Lung (tissue), 12 donors: ENCODE measurements around the gene IGSF21. TPM values are rescaled to one million over a fixed set of nuclear protein-coding genes. Genes with fewer than 3 reads are reported as not detected.

Source experiments
- ATAC-seq: fragments of 200-7000 bp; cut with Tn5 transposase; one replicate; pipeline ENCODE4 v1.9.1; 2020; ENCODE audit warnings: moderate number of reproducible peaks; ENCODE audit not compliant: insufficient read depth, low FRiP score
- DNase-seq, 3 donors: peaks; one replicate each; pipeline ENCODE4 v3.0.0-alpha.2; 2013 to 2017
- H3K27ac ChIP-seq, 2 donors: one replicate each; pipeline ENCODE4 v1.5.1; 2013; ENCODE audit warnings: mild to moderate bottlenecking in 2 of 2, moderate library complexity in 2 of 2, control low read depth in 1 of 2, inconsistent platforms in 1 of 2, low read depth in 1 of 2, low read length in 1 of 2
- H3K27me3 ChIP-seq, 3 donors: one replicate each; pipeline ENCODE4 v1.5.1; 2013; ENCODE audit warnings: low read length in 2 of 3; ENCODE audit not compliant: control insufficient read depth in 3 of 3, insufficient read depth in 3 of 3
- H3K36me3 ChIP-seq, 4 donors: one replicate each; pipeline ENCODE4 v1.5.1; 2013; ENCODE audit warnings: low read length in 4 of 4, mild to moderate bottlenecking in 1 of 4, moderate library complexity in 1 of 4; ENCODE audit not compliant: control insufficient read depth in 4 of 4, insufficient read depth in 4 of 4
- H3K4me1 ChIP-seq, 5 donors: one replicate each; pipeline ENCODE4 v1.5.1; 2013; ENCODE audit warnings: low read length in 5 of 5, mild to moderate bottlenecking in 2 of 5, moderate library complexity in 1 of 5; ENCODE audit not compliant: control insufficient read depth in 5 of 5, insufficient read depth in 5 of 5
- H3K4me3 ChIP-seq: one replicate; pipeline ENCODE4 v1.5.1; 2013; ENCODE audit warnings: mild to moderate bottlenecking, control low read depth, moderate library complexity
- H3K9ac ChIP-seq, 2 donors: one replicate each; pipeline ENCODE4 v1.5.1; 2013; ENCODE audit warnings: low read length in 2 of 2, control low read depth in 1 of 2; ENCODE audit not compliant: insufficient read depth in 1 of 2
- H3K9me3 ChIP-seq, 4 donors: one replicate each; pipeline ENCODE4 v1.5.1; 2013; ENCODE audit warnings: low read length in 3 of 4, mild to moderate bottlenecking in 1 of 4, moderate library complexity in 1 of 4; ENCODE audit not compliant: control insufficient read depth in 4 of 4, insufficient read depth in 3 of 4
- CTCF ChIP-seq: IDR thresholded peaks from 2 replicates; pipeline ENCODE4 v1.5.1; 2012; ENCODE audit warnings: mild to moderate bottlenecking; ENCODE audit errors: control extremely low read depth, extremely low read depth
- WGBS, 2 donors: extraction: QIAGEN DNeasy Blood & Tissue Kit; methylation state at CpG; one replicate each; pipeline ENCODE4 v1.1.7; 2013; 5-methylcytosine and 5-hydroxymethylcytosine counted together
- polyA plus RNA-seq, 2 donors: library from polyadenylated mRNA; stranded (reverse); fragments of 200-250 nt; gene quantifications; one replicate each; pipeline ENCODE4 v1.2.1, GENCODE V29; 2013
- total RNA-seq, 2 donors: library from RNA; depleted of rRNA in 1 of 2; stranded (reverse); fragments of >200 nt in 1 of 2; gene quantifications; one replicate each; pipeline ENCODE4 v1.2.1, GENCODE V29; 2014 to 2021
- donor health status: control.
- donor health status: control.
- donor health status: Bipolar disorder and iron deficiency.
- donor health status: healthy.
- donor health status: DM: yes; HTN: yes; CAD: no.

The IGSF21 gene
- total and polyA plus RNA-seq, 4 donors, result 0.18 to 2.6 (median 0.62) TPM

DNA sequence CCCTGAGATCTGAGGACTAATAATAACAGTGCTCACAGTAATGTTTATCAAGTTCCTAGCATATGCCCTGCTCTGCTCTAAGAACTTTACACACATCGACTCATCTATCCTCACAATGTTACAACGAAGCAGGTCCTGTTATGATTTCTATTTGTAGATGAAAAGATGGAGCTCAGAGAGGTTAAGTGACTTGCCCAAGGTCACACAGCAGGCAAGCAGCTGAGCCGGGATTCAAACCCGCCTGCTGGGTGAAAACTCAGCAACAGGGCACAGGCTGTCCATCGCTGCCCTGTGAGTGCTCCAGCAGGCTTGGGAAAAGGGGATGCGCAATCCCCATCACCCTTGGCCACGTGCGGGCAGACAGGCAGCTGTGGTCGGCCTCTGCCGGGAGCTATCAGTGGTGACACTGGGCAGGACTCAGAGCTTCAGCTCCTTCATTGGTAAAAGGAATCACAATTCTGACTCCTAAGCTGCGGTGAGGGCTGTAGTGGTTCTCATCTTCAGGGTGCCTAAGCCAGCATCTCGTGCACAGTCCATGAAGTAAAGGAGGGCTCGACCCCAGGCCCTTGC is 199.8 kb downstream of the IGSF21 start:
- no peak for ATAC-seq
- WGBS, 2 donors, result 78 to 85% methylated on average over 13 of the region's 13 CpGs
- Histone ChIP-seq H3K9ac (no peak overlapping the region), H3K27ac (no peak overlapping the region), H3K4me3 (no peak overlapping the region), H3K36me3 (no peaks in the 10 kb centered on the region), H3K9me3 (no peaks in the 10 kb centered on the region), H3K27me3 (peaks cover 0 to 4% (median 2%) of the 10 kb centered on the region in 3 donors), H3K4me1 (no peaks in the 10 kb centered on the region)
- no peak for DNase-seq
- TF ChIP-seq CTCF, result no peak

DNA sequence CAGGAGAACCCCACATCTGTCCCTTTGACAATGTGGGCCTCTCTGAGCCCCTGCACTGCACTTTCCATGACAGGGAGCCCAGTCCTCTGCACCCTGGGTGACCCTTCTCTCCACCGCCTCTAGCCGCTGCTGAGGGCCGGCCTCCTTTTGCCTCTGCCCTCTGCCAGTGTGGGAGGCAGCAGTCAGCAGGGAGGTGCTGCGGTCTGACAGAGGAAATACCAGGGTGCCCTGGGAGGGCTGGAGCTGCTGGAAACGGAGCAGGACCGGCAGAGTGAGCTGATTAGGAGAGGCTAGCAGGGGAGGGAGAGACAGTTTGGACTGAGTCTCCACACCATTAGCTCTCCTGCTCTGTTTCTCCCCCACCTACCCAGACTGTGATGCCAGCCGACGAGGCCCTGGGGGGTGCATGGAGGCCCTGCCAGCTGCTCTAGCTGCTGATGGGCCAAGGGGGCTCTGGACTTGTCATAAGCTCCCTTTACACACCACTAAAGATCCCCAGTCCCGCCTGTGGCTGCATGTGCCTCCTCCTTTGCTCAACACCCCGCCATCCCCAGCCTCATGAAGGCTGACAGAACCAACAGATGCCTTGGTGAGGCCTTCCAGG is 202.1 kb downstream of the IGSF21 start:
- Histone ChIP-seq H3K9ac (no peak overlapping the region), H3K9me3 (no peaks in the 10 kb centered on the region), H3K27ac (no peak overlapping the region), H3K4me1 (no peaks in the 10 kb centered on the region), H3K27me3 (peaks cover 0 to 4% (median 2%) of the 10 kb centered on the region in 3 donors), H3K36me3 (no peaks in the 10 kb centered on the region), H3K4me3 (no peak overlapping the region)
- TF ChIP-seq CTCF, result no peak
- ATAC-seq, result no peak
- DNase-seq, result no peak
- 69 to 76% methylated on average over 10 of the region's 10 CpGs for WGBS, 2 donors

GRCh38 chr1:18312961-18313360 is 205.4 kb downstream of the IGSF21 start:
- Histone ChIP-seq H3K27me3 (peaks cover 0 to 4% (median 0%) of the 10 kb centered on the region in 3 donors), H3K27ac (no peak overlapping the region), H3K4me1 (no peaks in the 10 kb centered on the region), H3K9ac (no peak overlapping the region), H3K9me3 (peaks cover 0 to 5% (median 0%) of the 10 kb centered on the region in 4 donors), H3K4me3 (no peak overlapping the region), H3K36me3 (no peaks in the 10 kb centered on the region)
- no peak for DNase-seq
- WGBS, 2 donors, result 84 to 86% methylated on average over 10 of the region's 10 CpGs
- ATAC-seq, result no peak
- TF ChIP-seq CTCF, result no peak
